Measurements from ENCODE around the gene RAB11FIP2.

The RAB11FIP2 gene

GRCh38 chr10:118046395-118047156 lies at the start of gene RAB11FIP2:
Gene RAB11FIP2 (minus strand): TSS chr10:118046941. CDS start chr10:118046163, 778 bp downstream.
- peak within 1 kb of the TSS; percentile 95 for H2AFZ ChIP-seq (ENCODE audit: low read depth, low read length)
- DNase-seq (peak; percentile 95), ATAC-seq (ENCODE audit: insufficient read depth, low read depth) (peak; percentile 90)
- no peaks in the 10 kb centered on the region for H3K9me3 ChIP-seq (ENCODE audit: insufficient read depth, low read length, severe bottlenecking)
- peak within 1 kb of the TSS; percentile 85 for H3K9ac ChIP-seq (ENCODE audit: low read depth, low read length)
- H3K79me2 ChIP-seq (ENCODE audit: insufficient read depth, low read length) = peaks cover 49% of the 10 kb centered on the region
- H3K4me2 ChIP-seq (ENCODE audit: insufficient read depth, low read length) = peak within 1 kb of the TSS; percentile 98
- no peak for TF ChIP-seq EZH2 (IDR thresholded peaks at IDR 0.05; ENCODE audit: borderline replicate concordance, low read depth, low read length, severe bottlenecking)
- TF ChIP-seq, protein P1, sequence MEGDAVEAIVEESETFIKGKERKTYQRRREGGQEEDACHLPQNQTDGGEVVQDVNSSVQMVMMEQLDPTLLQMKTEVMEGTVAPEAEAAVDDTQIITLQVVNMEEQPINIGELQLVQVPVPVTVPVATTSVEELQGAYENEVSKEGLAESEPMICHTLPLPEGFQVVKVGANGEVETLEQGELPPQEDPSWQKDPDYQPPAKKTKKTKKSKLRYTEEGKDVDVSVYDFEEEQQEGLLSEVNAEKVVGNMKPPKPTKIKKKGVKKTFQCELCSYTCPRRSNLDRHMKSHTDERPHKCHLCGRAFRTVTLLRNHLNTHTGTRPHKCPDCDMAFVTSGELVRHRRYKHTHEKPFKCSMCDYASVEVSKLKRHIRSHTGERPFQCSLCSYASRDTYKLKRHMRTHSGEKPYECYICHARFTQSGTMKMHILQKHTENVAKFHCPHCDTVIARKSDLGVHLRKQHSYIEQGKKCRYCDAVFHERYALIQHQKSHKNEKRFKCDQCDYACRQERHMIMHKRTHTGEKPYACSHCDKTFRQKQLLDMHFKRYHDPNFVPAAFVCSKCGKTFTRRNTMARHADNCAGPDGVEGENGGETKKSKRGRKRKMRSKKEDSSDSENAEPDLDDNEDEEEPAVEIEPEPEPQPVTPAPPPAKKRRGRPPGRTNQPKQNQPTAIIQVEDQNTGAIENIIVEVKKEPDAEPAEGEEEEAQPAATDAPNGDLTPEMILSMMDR (IDR thresholded peaks at IDR 0.05; ENCODE audit: borderline replicate concordance, extremely low read depth, low read length, poor library complexity, severe bottlenecking) = peak; percentile 18
- H3K36me3 ChIP-seq (ENCODE audit: insufficient read depth, low read length) = no peaks in the 10 kb centered on the region; the same call in 1 of the 2 replicates
- no peaks in the 10 kb centered on the region for H3K27me3 ChIP-seq (ENCODE audit: insufficient read depth, low read length, poor library complexity)
- H4K20me1 ChIP-seq (ENCODE audit: insufficient read depth, low read length) = no peaks in the 10 kb centered on the region
- H3K4me3 ChIP-seq (ENCODE audit: low read depth in 1 of 2, low read length in 2 of 2) = peak within 1 kb of the TSS; percentile 72 to 94
- H3K4me1 ChIP-seq (ENCODE audit: insufficient read depth, low read length) = peaks cover 44% of the 10 kb centered on the region
- peak within 1 kb of the TSS; percentile 75 for H3K27ac ChIP-seq (ENCODE audit: low read length)

- Histone ChIP-seq H3K4me2 (ENCODE audit: insufficient read depth, low read length) (no peak overlapping the region), H2AFZ (ENCODE audit: low read depth, low read length) (no peak overlapping the region)
Measured at GRCh38 chr10:118096022-118096421, 49.3 kb upstream of the RAB11FIP2 start.

DNA sequence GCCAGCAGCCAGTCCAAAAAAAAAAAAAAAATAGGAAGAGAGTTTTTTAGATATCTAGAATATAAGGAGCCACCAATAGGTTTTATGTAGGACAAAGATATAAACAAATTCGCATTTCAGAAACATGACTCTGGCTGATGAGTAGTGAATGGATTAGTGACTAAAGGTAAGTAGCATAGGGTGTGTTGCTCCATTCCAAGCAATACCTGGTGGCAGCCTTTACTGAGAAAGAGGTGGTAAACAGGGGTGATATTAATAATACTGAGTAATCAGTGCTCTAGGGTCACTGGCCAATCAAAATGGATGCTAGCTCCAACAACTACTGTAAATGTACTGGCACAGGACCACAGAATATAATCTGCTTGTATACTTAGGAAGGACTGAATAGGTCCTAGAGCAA lies 45.5 kb upstream of the RAB11FIP2 start:
- no peak overlapping the region for H3K4me3 ChIP-seq (ENCODE audit: low read depth in 1 of 2, low read length in 2 of 2)
- H3K27ac ChIP-seq (ENCODE audit: low read length) = no peak overlapping the region
- no peak for TF ChIP-seq EZH2 (IDR thresholded peaks at IDR 0.05; ENCODE audit: borderline replicate concordance, low read depth, low read length, severe bottlenecking)
- TF ChIP-seq, protein P1 (IDR thresholded peaks at IDR 0.05; ENCODE audit: borderline replicate concordance, extremely low read depth, low read length, poor library complexity, severe bottlenecking) = no peak
- H3K4me1 ChIP-seq (ENCODE audit: insufficient read depth, low read length) = no peaks in the 10 kb centered on the region
- no peak overlapping the region for H3K4me2 ChIP-seq (ENCODE audit: insufficient read depth, low read length)
- no peaks in the 10 kb centered on the region for H3K9me3 ChIP-seq (ENCODE audit: insufficient read depth, low read length, severe bottlenecking)
- ATAC-seq (ENCODE audit: insufficient read depth, low read depth) (no peak), DNase-seq (no peak)
- no peaks in the 10 kb centered on the region for H3K36me3 ChIP-seq (ENCODE audit: insufficient read depth, low read length)
- no peaks in the 10 kb centered on the region for H3K79me2 ChIP-seq (ENCODE audit: insufficient read depth, low read length)
- H2AFZ ChIP-seq (ENCODE audit: low read depth, low read length) = no peak overlapping the region
- no peaks in the 10 kb centered on the region for H3K27me3 ChIP-seq (ENCODE audit: insufficient read depth, low read length, poor library complexity)
- H4K20me1 ChIP-seq (ENCODE audit: insufficient read depth, low read length) = no peaks in the 10 kb centered on the region
- H3K9ac ChIP-seq (ENCODE audit: low read depth, low read length) = no peak overlapping the region

More at GRCh38 chr10:118096022-118096421, 49.3 kb upstream of the RAB11FIP2 start:
- no peak for ATAC-seq (ENCODE audit: insufficient read depth, low read depth)
- no peak overlapping the region for H3K9ac ChIP-seq (ENCODE audit: low read depth, low read length)
- H3K9me3 ChIP-seq (ENCODE audit: insufficient read depth, low read length, severe bottlenecking) = no peaks in the 10 kb centered on the region
- H3K4me1 ChIP-seq (ENCODE audit: insufficient read depth, low read length) = no peaks in the 10 kb centered on the region
- H3K79me2 ChIP-seq (ENCODE audit: insufficient read depth, low read length) = no peaks in the 10 kb centered on the region
- no peak for DNase-seq
- no peaks in the 10 kb centered on the region for H4K20me1 ChIP-seq (ENCODE audit: insufficient read depth, low read length)
- no peaks in the 10 kb centered on the region for H3K36me3 ChIP-seq (ENCODE audit: insufficient read depth, low read length)
- H3K27ac ChIP-seq (ENCODE audit: low read length) = no peak overlapping the region
- TF ChIP-seq, protein P1 (IDR thresholded peaks at IDR 0.05; ENCODE audit: borderline replicate concordance, extremely low read depth, low read length, poor library complexity, severe bottlenecking) = no peak
- TF ChIP-seq EZH2 (IDR thresholded peaks at IDR 0.05; ENCODE audit: borderline replicate concordance, low read depth, low read length, severe bottlenecking) = no peak
- no peak overlapping the region for H3K4me3 ChIP-seq (ENCODE audit: low read depth in 1 of 2, low read length in 2 of 2)
- no peaks in the 10 kb centered on the region for H3K27me3 ChIP-seq (ENCODE audit: insufficient read depth, low read length, poor library complexity)

Data from DND-41 (cell line).